ENCODE data around the gene ARHGEF11. TPM values are rescaled to one million over a fixed set of nuclear protein-coding genes. Genes with fewer than 3 reads are reported as not detected.

The ARHGEF11 gene
- total and polyA plus RNA-seq, 9 of the 15 experiments (the other 6 are each of a cell fraction or from before 2014, with no cell fraction given), result 0.14 to 15.5 (median 9.0) TPM

- no peak for ATAC-seq
Measured at GRCh38 chr1:156939786-156940334, 105.7 kb downstream of the ARHGEF11 start.

More at GRCh38 chr1:156939786-156940334, 105.7 kb downstream of the ARHGEF11 start:
- Histone ChIP-seq H3K9me3 (replicated peaks; ENCODE audit: control insufficient read depth, insufficient read depth, low read depth, low read length) (no peaks in the 10 kb centered on the region), H3K27ac (ENCODE audit: extremely low read depth, low read depth, low read length) (no peak overlapping the region), H3K9ac (ENCODE audit: insufficient read depth in 1 of 2, low read depth in 2 of 2, low read length in 2 of 2) (0 out of 4 replicates have a peak overlapping the region, but pooled peaks of 1 of the 2 experiments have one; percentile 40), H3K27me3 (ENCODE audit: control insufficient read depth in 2 of 2, insufficient read depth in 2 of 2, low read length in 2 of 2) (no peaks in the 10 kb centered on the region), H3K36me3 (ENCODE audit: control insufficient read depth, insufficient read depth, low read length) (peaks cover 35% of the 10 kb centered on the region; the same call in 2 of the 3 replicates), H3K79me2 (ENCODE audit: control insufficient read depth, insufficient read depth, low read length) (no peaks in the 10 kb centered on the region), H3K4me1 (replicated peaks in 1 of 2; ENCODE audit: control insufficient read depth in 2 of 2, insufficient read depth in 2 of 2, low read length in 2 of 2) (no peaks in the 10 kb centered on the region; a peak in 1 of 5 replicates), H4K20me1 (replicated peaks; ENCODE audit: control insufficient read depth, insufficient read depth, low read length) (no peaks in the 10 kb centered on the region), H3K4me3 (no peak overlapping the region), H2AFZ (ENCODE audit: low read depth, low read length) (no peak overlapping the region), H3K9me1 (ENCODE audit: control insufficient read depth, insufficient read depth, low read length) (peaks cover 3% of the 10 kb centered on the region), H3K4me2 (ENCODE audit: insufficient read depth, low read length) (no peak overlapping the region)
- 89% methylated on average over 13 of the region's 13 CpGs for WGBS (ENCODE audit: insufficient coverage, low coverage, missing lambda C conversion rate)
- no peak for DNase-seq (ENCODE audit: extremely low read depth in 1 of 4, low spot score in 3 of 4)
- intact Hi-C loops (cut with micrococcal nuclease) (no loop called here), in situ Hi-C loops (cut with MboI) (no loop called here)
- ChIA-PET CTCF (ENCODE audit: low intra/inter-chr PET ratio) (no interaction called here), POLR2A (interaction anchor here (0.9 kb wide), 1 partner anchor 83 kb away, joined by 3 read pairs; no protein-coding TSS in a partner anchor)
- no TSS peak for BruUV-seq (replicated peaks)
- TF ChIP-seq NCOA1 (IDR thresholded peaks at IDR 0.05; ENCODE audit: low read depth), result no peak
- TF ChIP-seq RBFOX2 (IDR thresholded peaks at IDR 0.05; ENCODE audit: low read depth, low read length), result no peak
- no peak for TF ChIP-seq HES1 (IDR thresholded peaks at IDR 0.05; ENCODE audit: low read depth)
- no peak for TF ChIP-seq TFE3 (CRISPR knock-in tag; IDR thresholded peaks at IDR 0.05)
- no peak for TF ChIP-seq FIP1L1 (IDR thresholded peaks at IDR 0.05; ENCODE audit: low read depth, low read length, poor library complexity, severe bottlenecking)
- no peak for TF ChIP-seq YBX1 (IDR thresholded peaks at IDR 0.05)
- no peak for TF ChIP-seq ZNF778 (CRISPR knock-in tag; IDR thresholded peaks at IDR 0.05)
- no peak for TF ChIP-seq GMEB1 (CRISPR knock-in tag; IDR thresholded peaks at IDR 0.05)
- no peak for TF ChIP-seq PHF20 (IDR thresholded peaks at IDR 0.05; ENCODE audit: partially characterized antibody)
- no peak for TF ChIP-seq MYBL2 (IDR thresholded peaks at IDR 0.05; ENCODE audit: low read depth)
- TF ChIP-seq MYBL2 (CRISPR knock-in tag; IDR thresholded peaks at IDR 0.05; ENCODE audit: borderline replicate concordance), result no peak
- TF ChIP-seq HDAC3 (IDR thresholded peaks at IDR 0.05; ENCODE audit: borderline replicate concordance, partially characterized antibody), result no peak
- TF ChIP-seq POU5F1 (IDR thresholded peaks at IDR 0.05; ENCODE audit: borderline replicate concordance, low read depth, low read length, partially characterized antibody), result no peak
- TF ChIP-seq TCF3 (CRISPR knock-in tag; IDR thresholded peaks at IDR 0.05), result no peak
- no peak for TF ChIP-seq SIN3B (IDR thresholded peaks at IDR 0.05; ENCODE audit: low read depth)
- no peak for TF ChIP-seq ZBTB34 (CRISPR knock-in tag; IDR thresholded peaks at IDR 0.05)
- no peak for FAIRE-seq

Data from K562 (cell line).